ENCODE measurements around the gene RAD9A. TPM values are rescaled to one million over a fixed set of nuclear protein-coding genes. Genes with fewer than 3 reads are reported as not detected.

Gene RAD9A
- total and polyA plus RNA-seq, 2 experiments from 2014 or later, result 13.9 to 17.0 TPM

- no peak for TF ChIP-seq ZNF462 (CRISPR knock-in tag; IDR thresholded peaks at IDR 0.05)
- no peak for TF ChIP-seq ZNF331 (CRISPR knock-in tag; IDR thresholded peaks at IDR 0.05; ENCODE audit: low read depth)
- no peak for TF ChIP-seq JUNB (IDR thresholded peaks at IDR 0.05; ENCODE audit: unreplicated experiment)
- no peak for TF ChIP-seq NANOG (IDR thresholded peaks at IDR 0.05; ENCODE audit: borderline replicate concordance)
- TF ChIP-seq CREB1 (CRISPR knock-in tag; IDR thresholded peaks at IDR 0.05; ENCODE audit: low read depth), result no peak
- no peak for TF ChIP-seq POLR2AphosphoS5 (IDR thresholded peaks at IDR 0.05; ENCODE audit: low read depth)
- TF ChIP-seq ZNF114 (CRISPR knock-in tag; IDR thresholded peaks at IDR 0.05), result no peak
- no peak for TF ChIP-seq REST (IDR thresholded peaks at IDR 0.05; ENCODE audit: unreplicated experiment)
- TF ChIP-seq ETS1 (IDR thresholded peaks at IDR 0.05), result no peak
- no peak for TF ChIP-seq CTCF (conservative IDR thresholded peaks at IDR 0.05; ENCODE audit: low read depth in 2 of 2)
Observed at GRCh38 chr11:67367761-67368227, 24.0 kb upstream of the RAD9A start (continued).

Data from GM23338 (cell line).